ENCODE results near the gene HMG20B. TPM values are rescaled to one million over a fixed set of nuclear protein-coding genes. Genes with fewer than 3 reads are reported as not detected.

The HMG20B gene
- polyA plus RNA-seq, 1 donor (not counting 4 experiments of a cell fraction or from before 2014, with no cell fraction given) = 27.9 TPM

DNA sequence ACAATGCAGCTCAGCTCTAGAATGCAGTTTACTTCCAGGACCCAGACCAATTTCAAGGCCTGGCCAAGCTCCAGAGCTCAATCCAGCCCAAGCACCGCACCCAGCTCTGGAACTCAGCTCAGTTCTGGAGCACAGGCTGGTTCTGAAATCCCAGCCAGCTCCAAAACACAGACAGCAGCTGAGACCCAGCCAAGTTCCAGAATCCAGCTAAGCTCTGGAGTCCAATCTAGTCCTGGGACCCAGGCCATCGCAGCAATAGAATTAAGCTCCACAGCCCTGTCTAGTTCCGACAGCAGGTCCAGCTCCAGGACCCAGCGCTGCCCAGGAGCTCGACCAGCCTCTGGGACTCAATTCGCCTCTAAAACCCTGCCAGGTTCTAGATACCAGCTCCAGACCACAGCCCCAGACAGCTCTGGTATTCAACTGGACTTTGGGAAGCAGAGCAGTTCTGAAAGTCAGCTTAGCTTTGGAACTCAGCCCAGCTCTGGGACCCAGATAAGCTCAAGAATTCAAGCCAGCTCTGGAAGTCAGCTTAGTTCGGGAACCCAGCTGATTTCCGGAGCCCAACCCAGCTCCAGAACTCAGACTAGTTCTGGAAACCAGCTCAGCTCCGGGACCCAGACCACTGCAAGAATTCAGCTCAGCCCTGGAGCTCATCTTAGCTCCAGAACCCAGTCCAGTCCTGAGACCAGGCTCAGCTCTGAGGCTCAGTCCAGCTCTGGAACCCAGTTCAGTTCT, 19.3 kb downstream of the HMG20B start:
- peaks cover 15% of the 10 kb centered on the region for H3K27me3 ChIP-seq (ENCODE audit: control insufficient read depth, extremely low read depth, insufficient read depth, low read length)
- no peak overlapping the region for H3K9ac ChIP-seq (ENCODE audit: control insufficient read depth, extremely low read depth, insufficient read depth, low read length)
- dilution Hi-C loops (cut with MboI; ENCODE audit: extremely low pct_ligation_motif_present, low sequenced_read_pairs) = no loop called here
- H4K20me1 ChIP-seq (ENCODE audit: control insufficient read depth, extremely low read depth, insufficient read depth, low read length) = no peaks in the 10 kb centered on the region
- no peak overlapping the region for H3K4me2 ChIP-seq (ENCODE audit: control insufficient read depth, extremely low read depth, insufficient read depth, low read depth, low read length)
- TF ChIP-seq, protein P1, sequence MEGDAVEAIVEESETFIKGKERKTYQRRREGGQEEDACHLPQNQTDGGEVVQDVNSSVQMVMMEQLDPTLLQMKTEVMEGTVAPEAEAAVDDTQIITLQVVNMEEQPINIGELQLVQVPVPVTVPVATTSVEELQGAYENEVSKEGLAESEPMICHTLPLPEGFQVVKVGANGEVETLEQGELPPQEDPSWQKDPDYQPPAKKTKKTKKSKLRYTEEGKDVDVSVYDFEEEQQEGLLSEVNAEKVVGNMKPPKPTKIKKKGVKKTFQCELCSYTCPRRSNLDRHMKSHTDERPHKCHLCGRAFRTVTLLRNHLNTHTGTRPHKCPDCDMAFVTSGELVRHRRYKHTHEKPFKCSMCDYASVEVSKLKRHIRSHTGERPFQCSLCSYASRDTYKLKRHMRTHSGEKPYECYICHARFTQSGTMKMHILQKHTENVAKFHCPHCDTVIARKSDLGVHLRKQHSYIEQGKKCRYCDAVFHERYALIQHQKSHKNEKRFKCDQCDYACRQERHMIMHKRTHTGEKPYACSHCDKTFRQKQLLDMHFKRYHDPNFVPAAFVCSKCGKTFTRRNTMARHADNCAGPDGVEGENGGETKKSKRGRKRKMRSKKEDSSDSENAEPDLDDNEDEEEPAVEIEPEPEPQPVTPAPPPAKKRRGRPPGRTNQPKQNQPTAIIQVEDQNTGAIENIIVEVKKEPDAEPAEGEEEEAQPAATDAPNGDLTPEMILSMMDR (optimal IDR thresholded peaks at IDR 0.05 in 1 of 3, IDR thresholded peaks at IDR 0.05 in 1 of 3, conservative IDR thresholded peaks at IDR 0.05 in 1 of 3; ENCODE audit: extremely low read depth in 1 of 3, insufficient read depth in 2 of 3, low read length in 3 of 3) = no peak
- TF ChIP-seq EZH2 (IDR thresholded peaks at IDR 0.05; ENCODE audit: low read length) = no peak
- no peak for DNase-seq (ENCODE audit: low read depth, low spot score)
- H2AFZ ChIP-seq (ENCODE audit: control insufficient read depth, low read length) = no peak overlapping the region
- H3K27ac ChIP-seq (ENCODE audit: control insufficient read depth, insufficient read depth, low read length) = no peak overlapping the region
- no peaks in the 10 kb centered on the region for H3K4me1 ChIP-seq (ENCODE audit: control insufficient read depth, extremely low read depth, insufficient read depth, low read length)
- no peak overlapping the region for H3K4me3 ChIP-seq (ENCODE audit: control insufficient read depth in 2 of 3, extremely low read depth in 1 of 3, insufficient read depth in 2 of 3, low read depth in 1 of 3, low read length in 3 of 3)
- FAIRE-seq = no peak
- H3K9me3 ChIP-seq (ENCODE audit: control insufficient read depth, low read depth, low read length) = no peaks in the 10 kb centered on the region
- no peaks in the 10 kb centered on the region for H3K36me3 ChIP-seq (ENCODE audit: control insufficient read depth in 2 of 2, extremely low read depth in 1 of 2, insufficient read depth in 2 of 2, low read length in 2 of 2)
- no peaks in the 10 kb centered on the region for H3K79me2 ChIP-seq (ENCODE audit: control insufficient read depth, insufficient read depth, low read length)
- H3K9me1 ChIP-seq (ENCODE audit: control insufficient read depth, extremely low read depth, insufficient read depth, low read length) = no peaks in the 10 kb centered on the region

DNA sequence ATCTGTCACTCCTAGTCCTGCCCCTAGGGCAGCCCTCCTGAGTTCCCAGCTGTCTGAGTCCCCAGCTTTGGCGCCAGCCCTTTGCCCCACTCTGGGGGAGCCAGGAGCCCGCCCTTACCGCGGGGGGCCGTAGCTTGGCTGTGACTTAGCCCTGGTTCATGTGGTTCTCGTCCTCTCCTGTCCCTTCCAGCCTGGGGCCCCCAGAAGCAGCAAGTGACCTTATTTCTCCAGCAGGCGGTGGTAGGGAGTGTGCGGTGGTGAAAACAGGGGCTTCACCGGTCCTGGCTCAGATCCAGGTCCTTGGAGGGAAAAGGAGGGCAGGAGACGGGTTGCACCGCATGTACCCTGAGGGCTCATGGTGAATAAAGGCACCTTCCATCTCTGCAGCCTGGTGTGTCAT, 20.4 kb downstream of the HMG20B start:
- FAIRE-seq = no peak
- TF ChIP-seq, protein P1 (optimal IDR thresholded peaks at IDR 0.05 in 1 of 3, IDR thresholded peaks at IDR 0.05 in 1 of 3, conservative IDR thresholded peaks at IDR 0.05 in 1 of 3; ENCODE audit: extremely low read depth in 1 of 3, insufficient read depth in 2 of 3, low read length in 3 of 3) = no peak
- Histone ChIP-seq H2AFZ (ENCODE audit: control insufficient read depth, low read length) (no peak overlapping the region), H4K20me1 (ENCODE audit: control insufficient read depth, extremely low read depth, insufficient read depth, low read length) (no peaks in the 10 kb centered on the region), H3K4me3 (ENCODE audit: control insufficient read depth in 2 of 3, extremely low read depth in 1 of 3, insufficient read depth in 2 of 3, low read depth in 1 of 3, low read length in 3 of 3) (no peak overlapping the region), H3K9ac (ENCODE audit: control insufficient read depth, extremely low read depth, insufficient read depth, low read length) (no peak overlapping the region), H3K4me1 (ENCODE audit: control insufficient read depth, extremely low read depth, insufficient read depth, low read length) (no peaks in the 10 kb centered on the region), H3K36me3 (ENCODE audit: control insufficient read depth in 2 of 2, extremely low read depth in 1 of 2, insufficient read depth in 2 of 2, low read length in 2 of 2) (no peaks in the 10 kb centered on the region), H3K9me1 (ENCODE audit: control insufficient read depth, extremely low read depth, insufficient read depth, low read length) (no peaks in the 10 kb centered on the region), H3K27ac (ENCODE audit: control insufficient read depth, insufficient read depth, low read length) (no peak overlapping the region), H3K27me3 (ENCODE audit: control insufficient read depth, extremely low read depth, insufficient read depth, low read length) (peaks cover 14% of the 10 kb centered on the region), H3K79me2 (ENCODE audit: control insufficient read depth, insufficient read depth, low read length) (no peaks in the 10 kb centered on the region), H3K9me3 (ENCODE audit: control insufficient read depth, low read depth, low read length) (no peaks in the 10 kb centered on the region), H3K4me2 (ENCODE audit: control insufficient read depth, extremely low read depth, insufficient read depth, low read depth, low read length) (no peak overlapping the region)
- DNase-seq (ENCODE audit: low read depth, low spot score) = no peak
- dilution Hi-C loops (cut with MboI; ENCODE audit: extremely low pct_ligation_motif_present, low sequenced_read_pairs) = no loop called here

All from keratinocyte (primary cell).